K562 (cell line): ENCODE measurements around the gene DHRS3. TPM values are rescaled to one million over a fixed set of nuclear protein-coding genes. Genes with fewer than 3 reads are reported as not detected.

ENCODE experiments used
- ASH1L ChIP-seq: fragments of 450-650 bp; IDR thresholded peaks from 2 replicates; pipeline ENCODE4 v1.6.1; 2018; ENCODE audit warnings: borderline replicate concordance, mild to moderate bottlenecking, low read depth; ENCODE audit not compliant: partially characterized antibody
- EHMT2 ChIP-seq: fragments of 450-650 bp; IDR thresholded peaks from 2 replicates; pipeline ENCODE4 v1.6.1; 2018; ENCODE audit warnings: antibody characterized with exemption
- HDAC1 ChIP-seq, 2 experiments: fragments of 450-650 bp; IDR thresholded peaks; 2 replicates each; pipeline ENCODE4 v1.6.1; 2016 to 2017; ENCODE audit warnings: inconsistent platforms in 1 of 2, mild to moderate bottlenecking in 1 of 2, moderate library complexity in 1 of 2
- SP1 ChIP-seq: sonication (generic); formaldehyde crosslinking; IDR thresholded peaks from 2 replicates; pipeline ENCODE4 v1.8.1; 2022; ENCODE audit warnings: mild to moderate bottlenecking, missing genetic modification reagents
- THRAP3 ChIP-seq: fragments of 450-650 bp; IDR thresholded peaks from 2 replicates; pipeline ENCODE4 v1.6.1; 2016; ENCODE audit warnings: mild to moderate bottlenecking, inconsistent platforms, borderline replicate concordance
- TOE1 ChIP-seq, 2 experiments: fragments of 450-650 bp in 1 of 2; sonication (generic) in 1 of 2; formaldehyde crosslinking in 1 of 2; IDR thresholded peaks; 2 replicates each; pipeline versions ENCODE4 v1.7.1 to v1.8.0; 2016 to 2022; ENCODE audit warnings: borderline replicate concordance in 2 of 2, mild to moderate bottlenecking in 2 of 2, antibody characterized with exemption in 1 of 2, inconsistent platforms in 1 of 2, low read depth in 1 of 2, missing genetic modification reagents in 1 of 2, moderate library complexity in 1 of 2
- TSC22D4 ChIP-seq: fragments of 450-650 bp; IDR thresholded peaks from 2 replicates; pipeline ENCODE4 v1.6.1; 2016; ENCODE audit warnings: missing genetic modification characterization, missing biosample characterization, control low read depth
- ZFX ChIP-seq: sonication (generic); formaldehyde crosslinking; IDR thresholded peaks from 2 replicates; pipeline ENCODE4 v1.8.0; 2022; ENCODE audit warnings: mild to moderate bottlenecking, missing genetic modification reagents, moderate library complexity
- ZNF445 ChIP-seq: fragments of 250-450 bp; sonication (Bioruptor Pico); IDR thresholded peaks from 2 replicates; pipeline ENCODE4 v1.4.0; 2020; ENCODE audit warnings: low read depth, mild to moderate bottlenecking, moderate library complexity
- ZNF778 ChIP-seq: fragments of 450-650 bp; formaldehyde crosslinking; IDR thresholded peaks from 2 replicates; pipeline ENCODE4 v1.4.0; 2020; ENCODE audit warnings: mild to moderate bottlenecking, moderate library complexity
- polyA plus RNA-seq, 8 experiments: library from polyadenylated mRNA; depleted of rRNA in 4 of 8; stranded (reverse) in 5 of 8; unstranded in 3 of 8; fragments of >200 nt; fragmentation: Nextera tagmentation in 2 of 8; fragmentation: Illumina TruSeq in 1 of 8; extraction: Ambion mirVana in 2 of 8; extraction: Trizol in 1 of 8; gene quantifications; 2 replicates each; pipeline versions ENCODE4 v1.2.1 to v1.2.3, GENCODE V29; 2011 to 2014; ENCODE audit warnings: inconsistent platforms in 1 of 8, missing spikeins in 1 of 8
- total RNA-seq, 7 experiments: library from RNA; depleted of rRNA in 6 of 7; stranded (reverse); fragments of >200 nt in 6 of 7; fragmentation: Illumina TruSeq in 2 of 7; extraction: Trizol in 2 of 7; gene quantifications; 2 replicates each; pipeline versions ENCODE4 v1.2.1 to v1.2.3, GENCODE V29; 2011 to 2021; ENCODE audit warnings: low replicate concordance in 1 of 7
- TF ChIP-seq, protein P1 (sequence below): sonication (generic); formaldehyde crosslinking; IDR thresholded peaks from 2 replicates; pipeline ENCODE4 v1.8.0; 2022; ENCODE audit warnings: mild to moderate bottlenecking, missing genetic modification reagents
- TF ChIP-seq, protein P2 (sequence below): fragments of 450-650 bp; IDR thresholded peaks from 2 replicates; pipeline ENCODE4 v1.6.1; 2016; ENCODE audit warnings: mild to moderate bottlenecking, moderate library complexity
- TF ChIP-seq, protein P3 (sequence below): fragments of 450-650 bp; formaldehyde crosslinking; IDR thresholded peaks from 2 replicates; pipeline ENCODE4 v1.4.0; 2022; ENCODE audit warnings: mild to moderate bottlenecking, moderate library complexity

Gene DHRS3
- total and polyA plus RNA-seq, 9 of the 15 experiments (the other 6 are each of a cell fraction or from before 2014, with no cell fraction given): 21.0 to 116 (median 58.7) TPM

GRCh38 chr1:12549460-12550349 is 68.3 kb downstream of the DHRS3 start (continued):
- TF ChIP-seq TOE1 (IDR thresholded peaks at IDR 0.05; ENCODE audit: borderline replicate concordance) (no peak; the same call in 1 of the 2 replicates), TOE1 (CRISPR knock-in tag; IDR thresholded peaks at IDR 0.05; ENCODE audit: borderline replicate concordance, low read depth) (no peak), EHMT2 (0 out of 2 replicates have a peak, but pooled peaks have one; percentile 8), ZNF445 (CRISPR knock-in tag) (no peak), THRAP3 (no peak), ZNF778 (CRISPR knock-in tag) (no peak), HDAC1 (IDR thresholded peaks at IDR 0.05) (peak in 1 of 2 experiments; percentile 61; a peak in 2 of 4 replicates), ASH1L (no peak), TSC22D4 (no peak), SP1 (CRISPR knock-in tag) (peak; percentile 41; the same call in 1 of the 2 replicates), ZFX (peak; percentile 55)
- TF ChIP-seq, protein P1, sequence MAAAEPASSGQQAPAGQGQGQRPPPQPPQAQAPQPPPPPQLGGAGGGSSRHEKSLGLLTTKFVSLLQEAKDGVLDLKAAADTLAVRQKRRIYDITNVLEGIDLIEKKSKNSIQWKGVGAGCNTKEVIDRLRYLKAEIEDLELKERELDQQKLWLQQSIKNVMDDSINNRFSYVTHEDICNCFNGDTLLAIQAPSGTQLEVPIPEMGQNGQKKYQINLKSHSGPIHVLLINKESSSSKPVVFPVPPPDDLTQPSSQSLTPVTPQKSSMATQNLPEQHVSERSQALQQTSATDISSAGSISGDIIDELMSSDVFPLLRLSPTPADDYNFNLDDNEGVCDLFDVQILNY: peak; percentile 81; the same call in 1 of the 2 replicates
- TF ChIP-seq, protein P2, sequence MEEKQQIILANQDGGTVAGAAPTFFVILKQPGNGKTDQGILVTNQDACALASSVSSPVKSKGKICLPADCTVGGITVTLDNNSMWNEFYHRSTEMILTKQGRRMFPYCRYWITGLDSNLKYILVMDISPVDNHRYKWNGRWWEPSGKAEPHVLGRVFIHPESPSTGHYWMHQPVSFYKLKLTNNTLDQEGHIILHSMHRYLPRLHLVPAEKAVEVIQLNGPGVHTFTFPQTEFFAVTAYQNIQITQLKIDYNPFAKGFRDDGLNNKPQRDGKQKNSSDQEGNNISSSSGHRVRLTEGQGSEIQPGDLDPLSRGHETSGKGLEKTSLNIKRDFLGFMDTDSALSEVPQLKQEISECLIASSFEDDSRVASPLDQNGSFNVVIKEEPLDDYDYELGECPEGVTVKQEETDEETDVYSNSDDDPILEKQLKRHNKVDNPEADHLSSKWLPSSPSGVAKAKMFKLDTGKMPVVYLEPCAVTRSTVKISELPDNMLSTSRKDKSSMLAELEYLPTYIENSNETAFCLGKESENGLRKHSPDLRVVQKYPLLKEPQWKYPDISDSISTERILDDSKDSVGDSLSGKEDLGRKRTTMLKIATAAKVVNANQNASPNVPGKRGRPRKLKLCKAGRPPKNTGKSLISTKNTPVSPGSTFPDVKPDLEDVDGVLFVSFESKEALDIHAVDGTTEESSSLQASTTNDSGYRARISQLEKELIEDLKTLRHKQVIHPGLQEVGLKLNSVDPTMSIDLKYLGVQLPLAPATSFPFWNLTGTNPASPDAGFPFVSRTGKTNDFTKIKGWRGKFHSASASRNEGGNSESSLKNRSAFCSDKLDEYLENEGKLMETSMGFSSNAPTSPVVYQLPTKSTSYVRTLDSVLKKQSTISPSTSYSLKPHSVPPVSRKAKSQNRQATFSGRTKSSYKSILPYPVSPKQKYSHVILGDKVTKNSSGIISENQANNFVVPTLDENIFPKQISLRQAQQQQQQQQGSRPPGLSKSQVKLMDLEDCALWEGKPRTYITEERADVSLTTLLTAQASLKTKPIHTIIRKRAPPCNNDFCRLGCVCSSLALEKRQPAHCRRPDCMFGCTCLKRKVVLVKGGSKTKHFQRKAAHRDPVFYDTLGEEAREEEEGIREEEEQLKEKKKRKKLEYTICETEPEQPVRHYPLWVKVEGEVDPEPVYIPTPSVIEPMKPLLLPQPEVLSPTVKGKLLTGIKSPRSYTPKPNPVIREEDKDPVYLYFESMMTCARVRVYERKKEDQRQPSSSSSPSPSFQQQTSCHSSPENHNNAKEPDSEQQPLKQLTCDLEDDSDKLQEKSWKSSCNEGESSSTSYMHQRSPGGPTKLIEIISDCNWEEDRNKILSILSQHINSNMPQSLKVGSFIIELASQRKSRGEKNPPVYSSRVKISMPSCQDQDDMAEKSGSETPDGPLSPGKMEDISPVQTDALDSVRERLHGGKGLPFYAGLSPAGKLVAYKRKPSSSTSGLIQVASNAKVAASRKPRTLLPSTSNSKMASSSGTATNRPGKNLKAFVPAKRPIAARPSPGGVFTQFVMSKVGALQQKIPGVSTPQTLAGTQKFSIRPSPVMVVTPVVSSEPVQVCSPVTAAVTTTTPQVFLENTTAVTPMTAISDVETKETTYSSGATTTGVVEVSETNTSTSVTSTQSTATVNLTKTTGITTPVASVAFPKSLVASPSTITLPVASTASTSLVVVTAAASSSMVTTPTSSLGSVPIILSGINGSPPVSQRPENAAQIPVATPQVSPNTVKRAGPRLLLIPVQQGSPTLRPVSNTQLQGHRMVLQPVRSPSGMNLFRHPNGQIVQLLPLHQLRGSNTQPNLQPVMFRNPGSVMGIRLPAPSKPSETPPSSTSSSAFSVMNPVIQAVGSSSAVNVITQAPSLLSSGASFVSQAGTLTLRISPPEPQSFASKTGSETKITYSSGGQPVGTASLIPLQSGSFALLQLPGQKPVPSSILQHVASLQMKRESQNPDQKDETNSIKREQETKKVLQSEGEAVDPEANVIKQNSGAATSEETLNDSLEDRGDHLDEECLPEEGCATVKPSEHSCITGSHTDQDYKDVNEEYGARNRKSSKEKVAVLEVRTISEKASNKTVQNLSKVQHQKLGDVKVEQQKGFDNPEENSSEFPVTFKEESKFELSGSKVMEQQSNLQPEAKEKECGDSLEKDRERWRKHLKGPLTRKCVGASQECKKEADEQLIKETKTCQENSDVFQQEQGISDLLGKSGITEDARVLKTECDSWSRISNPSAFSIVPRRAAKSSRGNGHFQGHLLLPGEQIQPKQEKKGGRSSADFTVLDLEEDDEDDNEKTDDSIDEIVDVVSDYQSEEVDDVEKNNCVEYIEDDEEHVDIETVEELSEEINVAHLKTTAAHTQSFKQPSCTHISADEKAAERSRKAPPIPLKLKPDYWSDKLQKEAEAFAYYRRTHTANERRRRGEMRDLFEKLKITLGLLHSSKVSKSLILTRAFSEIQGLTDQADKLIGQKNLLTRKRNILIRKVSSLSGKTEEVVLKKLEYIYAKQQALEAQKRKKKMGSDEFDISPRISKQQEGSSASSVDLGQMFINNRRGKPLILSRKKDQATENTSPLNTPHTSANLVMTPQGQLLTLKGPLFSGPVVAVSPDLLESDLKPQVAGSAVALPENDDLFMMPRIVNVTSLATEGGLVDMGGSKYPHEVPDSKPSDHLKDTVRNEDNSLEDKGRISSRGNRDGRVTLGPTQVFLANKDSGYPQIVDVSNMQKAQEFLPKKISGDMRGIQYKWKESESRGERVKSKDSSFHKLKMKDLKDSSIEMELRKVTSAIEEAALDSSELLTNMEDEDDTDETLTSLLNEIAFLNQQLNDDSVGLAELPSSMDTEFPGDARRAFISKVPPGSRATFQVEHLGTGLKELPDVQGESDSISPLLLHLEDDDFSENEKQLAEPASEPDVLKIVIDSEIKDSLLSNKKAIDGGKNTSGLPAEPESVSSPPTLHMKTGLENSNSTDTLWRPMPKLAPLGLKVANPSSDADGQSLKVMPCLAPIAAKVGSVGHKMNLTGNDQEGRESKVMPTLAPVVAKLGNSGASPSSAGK: 0 out of 2 replicates have a peak, but pooled peaks have one; percentile 54
- TF ChIP-seq, protein P3, sequence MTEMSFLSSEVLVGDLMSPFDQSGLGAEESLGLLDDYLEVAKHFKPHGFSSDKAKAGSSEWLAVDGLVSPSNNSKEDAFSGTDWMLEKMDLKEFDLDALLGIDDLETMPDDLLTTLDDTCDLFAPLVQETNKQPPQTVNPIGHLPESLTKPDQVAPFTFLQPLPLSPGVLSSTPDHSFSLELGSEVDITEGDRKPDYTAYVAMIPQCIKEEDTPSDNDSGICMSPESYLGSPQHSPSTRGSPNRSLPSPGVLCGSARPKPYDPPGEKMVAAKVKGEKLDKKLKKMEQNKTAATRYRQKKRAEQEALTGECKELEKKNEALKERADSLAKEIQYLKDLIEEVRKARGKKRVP: 0 out of 2 replicates have a peak, but pooled peaks have one; percentile 32
